IMR-90 (cell line): ENCODE data around the gene AFF2. TPM values are rescaled to one million over a fixed set of nuclear protein-coding genes. Genes with fewer than 3 reads are reported as not detected.

Experiments
- ATAC-seq: fragments of 200-7000 bp; cut with Tn5 transposase; 2 replicates; pipeline ENCODE4 v1.9.1; 2020; ENCODE audit warnings: low read depth, mild to moderate bottlenecking, moderate library complexity
- BruUV-seq: library from RNA; stranded (reverse); fragments of 400-500 nt; replicated peaks from 2 replicates; lab custom pipeline; 2021; lab: Mats Ljungman, UMichigan
- CTCF ChIA-PET: fragments of 300-600 bp; formaldehyde crosslinking; extraction: SDS; loops from one replicate; lab custom pipeline; 2021; ENCODE audit warnings: antibody characterized with exemption; lab: Yijun Ruan, JAX
- POLR2A ChIA-PET: fragments of 300-600 bp; sonication (Branson Sonifier 250); formaldehyde crosslinking; loops from one replicate; lab custom pipeline; 2022; ENCODE audit warnings: antibody characterized with exemption; ENCODE audit not compliant: unreplicated experiment; lab: Charles Lee
- DNase-seq: peaks from one replicate; pipeline ENCODE4 v3.0.0; 2013
- H2AFZ ChIP-seq: replicated peaks from 2 replicates; pipeline ENCODE3; 2013; ENCODE audit warnings: low read length, mild to moderate bottlenecking; ENCODE audit not compliant: poor library complexity
- H2AK5ac ChIP-seq: 2 replicates; pipeline ENCODE4 v1.6.1; 2013; ENCODE audit warnings: low read depth, low read length, inconsistent platforms
- H2AK9ac ChIP-seq: replicated peaks from 2 replicates; pipeline ENCODE3; 2013; ENCODE audit warnings: mild to moderate bottlenecking, low read depth, low read length, moderate library complexity; ENCODE audit not compliant: poor library complexity
- H2BK120ac ChIP-seq: 2 replicates; pipeline ENCODE4 v1.6.1; 2013; ENCODE audit warnings: low read depth, low read length, inconsistent platforms
- H2BK15ac ChIP-seq: 3 replicates; pipeline ENCODE4 v1.6.1; 2013; ENCODE audit warnings: low read depth, low read length, inconsistent platforms
- H2BK20ac ChIP-seq: 2 replicates; pipeline ENCODE4 v1.6.1; 2013; ENCODE audit warnings: low read depth, mild to moderate bottlenecking, inconsistent platforms, low read length, moderate library complexity
- H2BK5ac ChIP-seq: 2 replicates; pipeline ENCODE4 v1.6.1; 2013; ENCODE audit warnings: mild to moderate bottlenecking, low read depth, low read length, inconsistent platforms; ENCODE audit not compliant: poor library complexity, severe bottlenecking
- H3K14ac ChIP-seq: replicated peaks from 2 replicates; pipeline ENCODE4 v1.6.1; 2013; ENCODE audit warnings: low read depth, low read length, inconsistent platforms
- H3K18ac ChIP-seq: 2 replicates; pipeline ENCODE4 v1.6.1; 2013; ENCODE audit warnings: low read depth, low read length, control low read depth
- H3K23ac ChIP-seq: 2 replicates; pipeline ENCODE4 v1.6.1; 2013; ENCODE audit warnings: low read depth, low read length, inconsistent platforms
- H3K27ac ChIP-seq: 2 replicates; pipeline ENCODE4 v1.5.1; 2013; ENCODE audit warnings: mild to moderate bottlenecking, control low read depth, low read length; ENCODE audit not compliant: insufficient read depth
- H3K27me3 ChIP-seq: 2 replicates; pipeline ENCODE4 v1.6.1; 2013; ENCODE audit warnings: low read length; ENCODE audit not compliant: control insufficient read depth, insufficient read depth
- H3K36me3 ChIP-seq: 2 replicates; pipeline ENCODE4 v1.6.1; 2013; ENCODE audit warnings: low read length, mixed read lengths; ENCODE audit not compliant: control insufficient read depth, insufficient read depth
- H3K4ac ChIP-seq: 2 replicates; pipeline ENCODE4 v1.6.1; 2013; ENCODE audit warnings: low read depth, low read length, inconsistent platforms
- H3K4me1 ChIP-seq: 2 replicates; pipeline ENCODE4 v1.6.1; 2013; ENCODE audit warnings: low read length, mixed read lengths; ENCODE audit not compliant: control insufficient read depth, insufficient read depth
- H3K4me2 ChIP-seq: 2 replicates; pipeline ENCODE4 v1.6.1; 2013; ENCODE audit warnings: low read depth, mild to moderate bottlenecking, control low read depth, low read length, moderate library complexity
- H3K4me3 ChIP-seq: 2 replicates; pipeline ENCODE4 v1.5.1; 2013; ENCODE audit warnings: low read depth, mild to moderate bottlenecking, control low read depth, low read length, moderate library complexity; ENCODE audit not compliant: insufficient read depth
- H3K56ac ChIP-seq: 2 replicates; pipeline ENCODE4 v1.6.1; 2013; ENCODE audit warnings: low read length, inconsistent platforms; ENCODE audit not compliant: insufficient read depth; ENCODE audit errors: extremely low read depth
- H3K79me1 ChIP-seq, 2 experiments: 2 replicates each; pipeline ENCODE4 v1.6.1; 2013; ENCODE audit warnings: low read length in 2 of 2, inconsistent platforms in 1 of 2, low read depth in 1 of 2
- H3K9ac ChIP-seq: 2 replicates; pipeline ENCODE4 v1.6.1; 2013; ENCODE audit warnings: low read depth, low read length, control low read depth
- H3K9me1 ChIP-seq: 2 replicates; pipeline ENCODE4 v1.6.1; 2013; ENCODE audit warnings: low read length, inconsistent platforms; ENCODE audit not compliant: insufficient read depth
- H3K9me3 ChIP-seq: 2 replicates; pipeline ENCODE4 v1.6.1; 2013; ENCODE audit warnings: low read length; ENCODE audit not compliant: control insufficient read depth, insufficient read depth
- H4K20me1 ChIP-seq: 2 replicates; pipeline ENCODE4 v1.6.1; 2013; ENCODE audit warnings: low read length, inconsistent platforms; ENCODE audit not compliant: insufficient read depth
- H4K5ac ChIP-seq: 2 replicates; pipeline ENCODE4 v1.6.1; 2013; ENCODE audit warnings: mild to moderate bottlenecking, low read depth, low read length, control low read depth
- H4K8ac ChIP-seq, 2 experiments: 2 replicates each; pipeline ENCODE4 v1.6.1; 2013; ENCODE audit warnings: low read depth in 2 of 2, low read length in 2 of 2, control low read depth in 1 of 2, inconsistent platforms in 1 of 2
- H4K91ac ChIP-seq: 2 replicates; pipeline ENCODE4 v1.6.1; 2013; ENCODE audit warnings: low read depth, low read length, inconsistent platforms; ENCODE audit not compliant: insufficient read depth
- CEBPB ChIP-seq: IDR thresholded peaks from 2 replicates; pipeline ENCODE4 v1.6.1; 2012; ENCODE audit warnings: low read depth, low read length, improper control_type of control experiment
- CHD1 ChIP-seq: IDR thresholded peaks from 2 replicates; pipeline ENCODE4 v1.6.1; 2012; ENCODE audit warnings: low read depth, low read length, improper control_type of control experiment
- MAZ ChIP-seq: IDR thresholded peaks from 2 replicates; pipeline ENCODE4 v1.6.1; 2012; ENCODE audit warnings: low read depth, mild to moderate bottlenecking, low read length, improper control_type of control experiment, moderate library complexity, borderline replicate concordance
- RFX5 ChIP-seq: IDR thresholded peaks from 2 replicates; pipeline ENCODE4 v1.8.0; 2012; ENCODE audit warnings: low read depth, mild to moderate bottlenecking, low read length, moderate library complexity
- SMC3 ChIP-seq: fragments of 150-350 bp; IDR thresholded peaks from 2 replicates; pipeline ENCODE4 v1.6.1; 2016; ENCODE audit warnings: low read depth, mild to moderate bottlenecking, antibody characterized with exemption, low read length, moderate library complexity
- WGBS, 2 experiments: methylation state at CpG; one replicate each; pipeline versions ENCODE4 v1.1.5 to v1.1.7; 2013; ENCODE audit warnings: missing lambda C conversion rate in 2 of 2; ENCODE audit not compliant: insufficient read length in 1 of 2; ENCODE audit errors: extremely low coverage in 2 of 2; 5-methylcytosine and 5-hydroxymethylcytosine counted together
- dilution Hi-C: fragments of 300-500 bp; cut with HindIII; formaldehyde crosslinking; loops from one replicate; pipeline ENCODE4 v1.14.3; 2018; ENCODE audit warnings: low sequenced_read_pairs; ENCODE audit not compliant: unreplicated experiment
- in situ Hi-C: fragments of 300-500 bp; cut with MboI; formaldehyde crosslinking; loops from 3 replicates; pipeline ENCODE4 v1.14.3; 2019; ENCODE audit warnings: low sequenced_read_pairs, inconsistent platforms, mixed read lengths
- intact Hi-C: fragments of 100-400 bp; cut with micrococcal nuclease; formaldehyde crosslinking; loops from 2 replicates; pipeline ENCODE4 v1.10.0; 2022
- polyA plus RNA-seq, 3 experiments: library from polyadenylated mRNA; depleted of rRNA; stranded (reverse); fragments of >200 nt; gene quantifications; 2 replicates each; pipeline ENCODE4 v1.2.3, GENCODE V29; 2012; ENCODE audit warnings: low replicate concordance in 1 of 3
- total RNA-seq: library from RNA; depleted of rRNA; stranded (reverse); fragments of >200 nt; gene quantifications from 2 replicates; pipeline ENCODE4 v1.2.3, GENCODE V29; 2012
- TF ChIP-seq, protein P1 (sequence below): fragments of 150-350 bp; IDR thresholded peaks from 2 replicates; pipeline ENCODE4 v1.6.1; 2016; ENCODE audit warnings: low read depth, mild to moderate bottlenecking, low read length, moderate library complexity, borderline replicate concordance
- TF ChIP-seq, protein P2 (sequence below): conservative IDR thresholded peaks from 2 replicates; pipeline ENCODE4 v1.5.1; 2012; ENCODE audit warnings: mild to moderate bottlenecking, low read depth, low read length, improper control_type of control experiment

AFF2 gene
- total and polyA plus RNA-seq, 2 of the 4 experiments (the other 2 are of a cell fraction), result 0.15 to 0.72 TPM

DNA sequence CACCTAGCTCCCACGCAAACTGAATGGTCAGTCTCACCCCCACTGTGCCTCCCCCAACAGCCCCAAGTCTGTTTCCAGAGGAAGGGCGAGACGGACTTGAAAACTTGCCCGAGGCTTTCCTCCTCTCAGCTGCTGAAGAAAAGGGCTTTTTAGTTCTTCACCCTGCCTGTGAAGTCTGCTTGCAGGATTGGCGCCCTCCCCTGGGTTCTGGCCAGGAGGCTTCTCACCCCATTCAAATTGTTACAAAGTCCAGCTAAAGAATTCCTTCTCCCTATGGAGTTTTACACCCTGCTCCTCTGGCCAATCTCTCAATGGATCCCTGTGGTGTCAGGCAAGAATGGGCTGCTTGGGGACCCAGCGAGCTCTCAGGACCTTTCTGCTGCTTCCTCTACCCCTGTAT lies 241.0 kb downstream of the AFF2 start:
- Histone ChIP-seq H3K27me3 (no peaks in the 10 kb centered on the region), H3K4ac (no peak overlapping the region), H3K18ac (no peak overlapping the region), H3K4me2 (no peak overlapping the region), H3K9ac (no peak overlapping the region), H2BK15ac (no peak overlapping the region), H2AK9ac (no peak overlapping the region), H2BK120ac (no peak overlapping the region), H2AFZ (no peak overlapping the region), H3K56ac (no peak overlapping the region), H2BK5ac (no peak overlapping the region), H3K9me3 (peaks cover 3% of the 10 kb centered on the region; the same call in 1 of the 2 replicates), H3K23ac (no peak overlapping the region), H3K79me1 (no peaks in the 10 kb centered on the region), H3K27ac (no peak overlapping the region), H3K9me1 (no peaks in the 10 kb centered on the region), H4K5ac (no peak overlapping the region), H4K91ac (no peak overlapping the region), H4K20me1 (no peaks in the 10 kb centered on the region), H3K14ac (no peak overlapping the region), H3K36me3 (no peaks in the 10 kb centered on the region), H2AK5ac (no peak overlapping the region), H4K8ac (no peak overlapping the region), H3K4me1 (no peaks in the 10 kb centered on the region), H2BK20ac (no peak overlapping the region), H3K4me3 (no peak overlapping the region)
- no peak for ATAC-seq
- WGBS, 2 experiments, result no CpG with 5 or more reads among the region's 6 CpGs
- DNase-seq, result no peak
- ChIA-PET POLR2A (no interaction called here), CTCF (no interaction called here)
- TF ChIP-seq, protein P1, sequence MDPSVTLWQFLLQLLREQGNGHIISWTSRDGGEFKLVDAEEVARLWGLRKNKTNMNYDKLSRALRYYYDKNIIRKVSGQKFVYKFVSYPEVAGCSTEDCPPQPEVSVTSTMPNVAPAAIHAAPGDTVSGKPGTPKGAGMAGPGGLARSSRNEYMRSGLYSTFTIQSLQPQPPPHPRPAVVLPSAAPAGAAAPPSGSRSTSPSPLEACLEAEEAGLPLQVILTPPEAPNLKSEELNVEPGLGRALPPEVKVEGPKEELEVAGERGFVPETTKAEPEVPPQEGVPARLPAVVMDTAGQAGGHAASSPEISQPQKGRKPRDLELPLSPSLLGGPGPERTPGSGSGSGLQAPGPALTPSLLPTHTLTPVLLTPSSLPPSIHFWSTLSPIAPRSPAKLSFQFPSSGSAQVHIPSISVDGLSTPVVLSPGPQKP, result no peak
- no peak for TF ChIP-seq CHD1
- no peak for TF ChIP-seq SMC3
- TF ChIP-seq, protein P2, sequence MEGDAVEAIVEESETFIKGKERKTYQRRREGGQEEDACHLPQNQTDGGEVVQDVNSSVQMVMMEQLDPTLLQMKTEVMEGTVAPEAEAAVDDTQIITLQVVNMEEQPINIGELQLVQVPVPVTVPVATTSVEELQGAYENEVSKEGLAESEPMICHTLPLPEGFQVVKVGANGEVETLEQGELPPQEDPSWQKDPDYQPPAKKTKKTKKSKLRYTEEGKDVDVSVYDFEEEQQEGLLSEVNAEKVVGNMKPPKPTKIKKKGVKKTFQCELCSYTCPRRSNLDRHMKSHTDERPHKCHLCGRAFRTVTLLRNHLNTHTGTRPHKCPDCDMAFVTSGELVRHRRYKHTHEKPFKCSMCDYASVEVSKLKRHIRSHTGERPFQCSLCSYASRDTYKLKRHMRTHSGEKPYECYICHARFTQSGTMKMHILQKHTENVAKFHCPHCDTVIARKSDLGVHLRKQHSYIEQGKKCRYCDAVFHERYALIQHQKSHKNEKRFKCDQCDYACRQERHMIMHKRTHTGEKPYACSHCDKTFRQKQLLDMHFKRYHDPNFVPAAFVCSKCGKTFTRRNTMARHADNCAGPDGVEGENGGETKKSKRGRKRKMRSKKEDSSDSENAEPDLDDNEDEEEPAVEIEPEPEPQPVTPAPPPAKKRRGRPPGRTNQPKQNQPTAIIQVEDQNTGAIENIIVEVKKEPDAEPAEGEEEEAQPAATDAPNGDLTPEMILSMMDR, result no peak
- no peak for TF ChIP-seq RFX5
- no peak for TF ChIP-seq CEBPB
- TF ChIP-seq MAZ, result no peak
- no TSS peak for BruUV-seq
- intact Hi-C loops (no loop called here), in situ Hi-C loops (no loop called here), dilution Hi-C loops (no loop called here)
